NOMO-1 treated with DMSO at 0.1 percent for 48 hours (cell line): Measurements from ENCODE around the gene FETUB.
"Not testable (repeated sequence)": the region's sequence is repeated elsewhere in the genome, so short reads cannot be mapped to it uniquely, and the experiment has no call there.

Source experiments
- DNase-seq: peaks from one replicate; lab custom pipeline; 2025; ENCODE audit not compliant: unreplicated experiment; lab: John Stamatoyannopoulos, UW

FETUB gene

DNA sequence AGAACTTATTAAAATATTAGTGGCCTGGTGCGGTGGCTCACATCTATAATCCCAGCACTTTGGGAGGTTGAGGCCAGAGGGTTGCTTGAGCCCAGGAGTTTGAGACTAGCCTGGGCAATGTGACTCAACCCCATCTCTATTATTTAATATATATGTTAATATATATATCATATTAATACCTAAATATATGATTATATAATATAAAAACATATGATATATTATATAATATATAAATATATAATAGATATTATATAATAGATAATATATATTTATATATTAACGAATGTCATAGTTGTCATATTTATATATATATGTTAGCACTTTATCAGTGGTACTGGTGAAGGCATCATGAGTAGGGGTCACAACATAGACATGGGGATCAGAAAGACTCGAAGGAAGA, 30.9 kb downstream of the FETUB start:
- no peak for DNase-seq

DNA sequence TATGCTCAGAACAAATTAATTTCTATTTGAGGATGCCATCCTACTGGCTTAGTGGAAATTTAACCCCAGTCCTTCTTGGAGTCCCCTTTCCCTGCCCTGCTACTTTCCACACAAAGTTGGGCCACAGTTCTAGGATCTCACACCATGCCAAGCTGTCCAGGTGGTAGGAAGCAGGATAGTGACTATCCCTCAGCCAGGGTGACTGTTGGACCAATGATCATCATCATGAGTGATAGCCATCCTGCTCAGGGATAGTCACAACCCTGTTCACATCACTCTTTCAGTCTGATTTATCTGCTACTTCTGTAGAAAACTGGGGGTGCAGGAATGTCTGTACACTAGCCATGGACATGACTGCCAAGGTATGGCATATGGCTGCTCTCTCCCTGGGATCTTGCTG, 38.4 kb downstream of the FETUB start:
- DNase-seq = no peak

DNA sequence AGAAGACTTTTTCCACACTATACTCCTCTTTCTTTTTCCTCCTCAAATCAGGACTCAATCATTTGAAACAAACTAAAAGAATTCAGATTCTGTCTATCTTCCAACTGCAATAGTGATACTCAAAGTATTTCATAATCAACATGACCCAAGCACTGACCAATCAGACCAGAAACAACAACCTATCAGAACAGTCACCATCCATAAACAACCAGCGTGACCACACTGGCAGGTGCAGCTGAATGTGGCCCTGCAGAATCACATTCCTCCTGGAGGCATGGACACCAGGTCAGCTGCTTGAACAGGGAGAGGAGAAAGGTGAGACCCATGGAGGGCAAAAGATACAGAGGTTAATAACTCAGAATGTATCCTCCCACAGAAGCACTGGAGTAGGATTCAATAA, 39.0 kb downstream of the FETUB start:
- DNase-seq = no peak

DNA sequence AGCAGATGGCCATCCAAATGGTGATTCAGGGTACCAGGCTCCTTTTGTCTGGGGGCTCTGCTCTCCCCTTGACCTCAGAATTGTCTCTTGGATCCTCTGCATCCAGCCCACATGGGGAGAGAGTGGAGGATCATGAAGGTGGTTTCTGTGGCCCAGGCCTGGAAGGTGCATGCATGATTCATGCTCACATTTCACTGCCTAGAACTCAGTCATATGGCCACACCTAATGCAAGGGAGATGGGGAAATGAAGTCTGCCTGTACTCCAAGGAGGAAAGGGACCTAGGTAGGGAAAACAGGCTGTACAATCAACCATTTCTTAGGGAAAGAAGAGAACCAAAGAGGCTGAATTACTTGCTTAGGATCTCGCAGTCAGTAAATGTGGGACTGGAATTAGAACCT, 40.7 kb downstream of the FETUB start:
- no peak for DNase-seq

DNA sequence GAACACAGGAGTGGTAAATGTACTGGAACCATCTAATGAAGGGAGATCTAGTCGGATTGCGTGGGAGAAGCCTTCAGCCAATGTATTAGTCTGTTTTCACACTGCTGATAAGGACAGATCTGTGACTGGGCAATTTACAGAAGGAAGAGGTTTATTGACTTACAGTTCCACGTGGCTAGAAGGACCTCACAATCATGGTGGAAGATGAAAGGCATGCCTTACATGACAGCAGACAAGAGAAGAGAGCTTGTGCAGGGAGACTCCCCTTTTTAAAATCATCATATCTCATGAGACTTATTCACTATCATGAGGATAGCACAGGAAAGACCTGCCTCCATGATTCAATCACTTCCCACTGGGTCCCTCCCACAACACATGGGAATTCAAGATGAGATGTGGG, 42.6 kb downstream of the FETUB start:
- no peak for DNase-seq

DNA sequence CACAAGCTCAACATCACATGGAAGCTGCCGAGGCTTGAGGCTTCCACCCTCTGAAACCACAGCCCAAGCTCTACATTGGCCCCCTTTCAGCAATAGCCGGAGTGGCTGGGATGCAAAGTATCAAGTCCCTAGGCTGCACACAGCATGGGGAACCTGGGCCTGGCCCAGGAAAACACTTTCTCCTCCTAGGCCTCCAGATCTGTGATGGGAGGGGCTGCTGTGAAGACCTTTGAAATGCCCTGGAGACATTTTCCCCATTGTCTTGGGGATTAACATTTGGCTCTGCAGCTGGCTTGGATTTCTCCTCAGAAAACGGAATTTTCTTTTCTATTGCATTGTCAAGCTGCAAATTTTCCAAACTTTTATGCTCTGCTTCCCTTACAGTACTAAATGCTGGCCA, 43.8 kb downstream of the FETUB start:
- no peak for DNase-seq

DNA sequence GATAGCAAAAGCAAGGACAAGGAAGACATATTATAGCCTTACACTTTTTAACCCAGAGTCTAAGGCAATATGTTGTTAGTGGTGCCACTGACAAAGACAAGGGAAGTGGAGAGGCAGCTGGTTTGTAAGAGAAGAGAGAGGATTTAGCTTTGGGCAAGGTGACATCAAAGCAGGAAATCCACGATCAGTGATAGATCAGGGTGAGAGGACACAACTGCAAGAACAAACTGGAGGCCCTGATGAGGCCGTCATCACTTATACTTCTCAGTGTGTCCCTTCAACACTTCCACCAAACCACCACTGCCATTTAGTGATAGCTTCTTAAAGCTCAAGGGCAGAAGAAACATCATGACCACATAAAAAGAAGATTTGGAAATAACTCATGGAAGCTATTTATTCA, 46.3 kb downstream of the FETUB start:
- DNase-seq = not testable (repeated sequence)

DNA sequence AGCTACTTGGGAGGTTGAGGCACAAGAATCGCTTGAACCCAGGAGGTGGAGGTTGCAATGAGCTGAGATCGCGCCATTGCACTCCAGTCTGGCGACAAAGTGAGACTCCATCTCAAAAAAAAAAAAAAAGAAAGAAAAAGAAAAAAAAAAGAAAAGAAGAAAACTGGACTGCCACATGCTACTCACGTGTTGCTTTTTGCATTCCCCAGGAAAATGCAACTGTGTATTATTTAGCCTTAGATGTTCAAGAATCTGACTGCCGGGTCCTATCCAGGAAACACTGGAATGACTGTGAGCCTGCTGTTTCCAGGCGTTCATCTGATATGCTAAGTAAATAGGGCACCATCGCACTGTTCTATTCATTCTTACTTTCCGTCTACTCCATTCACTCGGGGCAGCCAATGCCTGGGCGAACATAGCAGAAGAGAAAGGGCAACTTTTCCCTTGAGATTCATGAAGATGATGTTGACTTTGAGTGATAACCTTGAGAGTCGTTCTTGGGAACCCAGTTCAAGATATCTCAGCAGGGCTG, 47.0 kb downstream of the FETUB start:
- DNase-seq = no peak

DNA sequence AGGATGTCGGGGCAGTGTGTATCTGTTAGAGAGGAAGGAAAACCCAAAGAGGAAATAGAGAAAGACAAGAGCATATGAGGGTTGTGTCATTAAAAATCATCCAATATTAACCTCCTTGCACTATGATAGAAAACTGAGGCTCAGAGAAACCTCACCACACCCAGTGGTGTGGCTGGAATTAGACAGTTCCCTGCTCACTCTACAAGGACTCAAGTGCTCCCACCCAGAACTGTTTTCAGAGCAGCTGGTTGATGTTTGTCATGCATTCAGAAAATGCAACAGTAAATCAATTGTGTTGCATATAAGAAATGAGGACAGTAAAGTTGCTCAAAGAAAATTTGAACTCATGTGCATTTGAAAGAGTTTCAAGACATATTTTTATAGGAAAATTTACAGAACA, 50.1 kb downstream of the FETUB start:
- DNase-seq = not testable (repeated sequence)

DNA sequence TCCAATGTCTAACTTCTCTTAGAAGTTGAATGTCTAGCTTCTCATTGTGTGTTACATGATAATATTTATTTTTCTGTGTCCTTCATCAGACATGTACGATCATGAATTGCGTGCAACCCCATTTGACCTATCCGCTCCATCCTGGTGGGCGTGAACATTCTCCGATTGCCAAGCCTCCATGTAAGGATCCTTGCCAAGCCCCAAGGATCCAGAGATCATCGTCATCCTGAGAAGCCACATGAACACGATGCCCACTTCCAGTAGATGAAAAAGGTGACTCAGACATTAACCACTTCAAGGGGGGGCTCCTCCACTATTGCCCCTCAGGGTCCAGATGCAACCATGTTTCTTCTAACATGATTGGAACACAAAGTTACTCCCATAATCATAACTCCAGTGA, 51.5 kb downstream of the FETUB start:
- DNase-seq = no peak

DNA sequence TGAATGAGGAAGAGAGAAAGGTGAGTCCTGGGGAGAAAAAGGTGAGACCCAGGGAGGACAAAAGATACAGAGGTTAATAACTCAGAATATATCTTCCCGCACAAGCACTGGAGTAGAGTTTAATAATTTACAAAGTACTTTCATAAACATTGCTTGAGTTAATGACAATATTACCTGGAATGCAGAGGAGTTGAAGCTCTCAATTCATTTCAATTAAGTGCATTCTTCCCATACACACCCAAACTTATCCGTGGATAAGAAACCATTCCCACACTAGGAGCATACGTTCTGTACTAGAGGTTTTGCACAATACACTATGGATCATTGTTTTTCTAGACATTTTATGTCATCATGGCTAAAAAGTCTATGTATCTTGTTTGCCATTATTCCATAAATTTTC, 53.6 kb downstream of the FETUB start:
- no peak for DNase-seq

DNA sequence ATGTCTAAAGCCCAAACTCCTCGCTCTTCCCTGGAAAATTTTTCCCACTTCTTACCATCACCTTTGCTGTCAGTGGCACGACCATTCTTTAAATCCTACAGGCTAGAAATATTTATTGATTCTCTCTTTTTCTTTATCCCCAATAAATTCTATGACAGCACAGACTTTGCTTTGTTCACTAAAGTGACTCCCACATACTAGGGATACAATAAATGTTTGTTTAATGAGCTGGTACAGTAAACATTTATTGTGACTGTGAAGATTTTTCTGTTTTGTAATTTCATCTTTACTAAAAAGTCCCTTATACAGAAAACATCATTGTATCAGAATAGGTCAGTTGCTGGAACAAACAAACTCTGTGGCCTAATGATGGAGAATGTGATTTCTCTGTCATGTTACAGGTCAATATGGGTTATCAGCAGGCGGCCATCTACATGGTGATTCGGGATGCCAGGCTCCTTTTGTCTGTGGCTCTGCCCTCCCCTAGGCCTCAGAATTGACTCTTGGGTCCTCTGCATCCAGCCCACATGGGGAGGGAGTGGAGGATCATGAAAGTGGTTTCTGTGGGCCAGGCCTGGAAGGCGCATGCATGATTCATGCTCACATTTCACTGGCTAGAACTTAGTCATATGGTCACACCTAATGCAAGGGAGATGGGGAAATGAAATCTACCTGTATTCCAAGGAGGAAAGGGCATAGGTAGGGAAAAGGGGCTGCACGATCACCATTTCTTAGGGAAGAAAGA, 54.3 kb downstream of the FETUB start:
- no peak for DNase-seq

DNA sequence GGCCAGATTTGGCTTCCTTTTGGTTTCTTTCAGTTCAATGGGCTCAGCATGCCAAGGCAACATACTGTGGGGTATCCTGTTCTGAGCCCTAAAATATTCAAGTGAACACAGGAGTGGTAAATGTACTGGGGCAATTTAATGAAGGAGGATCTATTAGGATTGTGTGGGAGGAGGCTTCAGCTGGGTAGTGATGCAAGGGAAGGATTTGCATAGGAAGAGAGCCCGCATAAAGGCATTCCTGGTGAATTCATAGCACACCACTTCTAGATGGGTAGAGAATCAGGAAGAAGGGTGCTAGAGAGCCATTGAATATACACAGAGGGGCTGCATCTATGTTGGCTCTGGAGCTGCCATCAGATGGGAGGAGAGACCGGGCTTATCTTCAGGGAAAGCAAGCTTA, 56.3 kb downstream of the FETUB start:
- no peak for DNase-seq

DNA sequence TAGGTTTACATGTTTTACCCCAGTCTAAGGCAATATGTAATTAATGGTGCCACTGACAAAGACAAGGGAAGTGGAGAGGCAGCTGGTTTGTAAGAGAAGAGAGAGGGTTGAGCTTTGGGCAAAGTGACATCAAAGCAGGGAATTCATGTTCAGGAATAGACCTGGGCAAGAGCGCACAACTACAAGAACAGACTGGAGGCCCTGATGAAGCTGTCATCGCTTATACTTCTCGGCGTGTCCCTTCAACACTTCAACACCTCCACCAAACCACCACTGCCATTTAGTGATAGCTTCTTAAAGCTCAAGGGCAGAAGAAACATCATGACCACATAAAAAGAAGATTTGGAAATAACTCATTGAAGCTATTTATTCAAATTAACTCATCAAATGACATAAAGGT, 57.3 kb downstream of the FETUB start:
- DNase-seq = no peak

DNA sequence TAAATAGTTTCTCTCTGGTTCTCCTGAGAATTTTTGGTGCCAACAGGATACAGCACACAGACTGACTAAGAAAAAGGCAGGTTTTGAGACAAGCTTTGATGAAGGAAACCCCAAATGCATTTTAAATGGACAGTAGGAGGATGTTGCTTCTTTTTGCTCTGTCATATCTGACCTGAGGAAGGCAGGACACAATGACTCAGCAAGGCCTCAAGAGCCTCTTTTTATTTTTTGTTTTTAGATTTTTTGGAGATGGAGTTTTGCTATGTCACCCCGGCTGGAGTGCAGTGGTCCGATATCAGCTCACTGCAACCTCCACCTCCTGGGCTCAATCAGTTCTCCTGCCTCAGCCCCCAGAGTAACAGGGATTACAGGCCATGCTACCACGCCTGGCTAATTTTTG, 60.1 kb downstream of the FETUB start:
- DNase-seq = peak; percentile 4

DNA sequence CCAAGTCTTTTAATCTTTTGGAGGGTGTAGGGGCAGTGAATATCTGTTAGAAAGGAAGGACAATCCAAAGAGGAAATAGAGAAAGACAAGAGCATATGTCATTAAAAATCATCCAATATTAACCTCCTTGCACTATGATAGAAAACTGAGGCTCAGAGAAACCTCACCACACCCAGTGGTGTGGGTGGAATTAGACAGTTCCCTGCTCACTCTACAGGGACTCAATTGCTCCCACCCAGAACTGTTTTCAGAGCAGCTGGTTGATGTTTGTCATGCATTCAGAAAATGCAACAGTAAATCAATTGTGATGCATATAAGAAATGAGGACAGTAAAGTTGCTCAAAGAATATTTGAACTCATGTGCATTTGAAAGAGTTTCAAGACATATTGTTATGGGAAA, 62.3 kb downstream of the FETUB start:
- not testable (repeated sequence) for DNase-seq
